LNCAP (cell line): ENCODE results near the gene ARHGAP11A.
"Not testable (repeated sequence)": the region's sequence is repeated elsewhere in the genome, so short reads cannot be mapped to it uniquely, and the experiment has no call there.

Source experiments
- CTCF ChIP-seq: fragments of 450-650 bp; IDR thresholded peaks from 2 replicates; pipeline ENCODE4 v1.5.1; 2017; ENCODE audit warnings: mild to moderate bottlenecking

Gene ARHGAP11A, protein sequence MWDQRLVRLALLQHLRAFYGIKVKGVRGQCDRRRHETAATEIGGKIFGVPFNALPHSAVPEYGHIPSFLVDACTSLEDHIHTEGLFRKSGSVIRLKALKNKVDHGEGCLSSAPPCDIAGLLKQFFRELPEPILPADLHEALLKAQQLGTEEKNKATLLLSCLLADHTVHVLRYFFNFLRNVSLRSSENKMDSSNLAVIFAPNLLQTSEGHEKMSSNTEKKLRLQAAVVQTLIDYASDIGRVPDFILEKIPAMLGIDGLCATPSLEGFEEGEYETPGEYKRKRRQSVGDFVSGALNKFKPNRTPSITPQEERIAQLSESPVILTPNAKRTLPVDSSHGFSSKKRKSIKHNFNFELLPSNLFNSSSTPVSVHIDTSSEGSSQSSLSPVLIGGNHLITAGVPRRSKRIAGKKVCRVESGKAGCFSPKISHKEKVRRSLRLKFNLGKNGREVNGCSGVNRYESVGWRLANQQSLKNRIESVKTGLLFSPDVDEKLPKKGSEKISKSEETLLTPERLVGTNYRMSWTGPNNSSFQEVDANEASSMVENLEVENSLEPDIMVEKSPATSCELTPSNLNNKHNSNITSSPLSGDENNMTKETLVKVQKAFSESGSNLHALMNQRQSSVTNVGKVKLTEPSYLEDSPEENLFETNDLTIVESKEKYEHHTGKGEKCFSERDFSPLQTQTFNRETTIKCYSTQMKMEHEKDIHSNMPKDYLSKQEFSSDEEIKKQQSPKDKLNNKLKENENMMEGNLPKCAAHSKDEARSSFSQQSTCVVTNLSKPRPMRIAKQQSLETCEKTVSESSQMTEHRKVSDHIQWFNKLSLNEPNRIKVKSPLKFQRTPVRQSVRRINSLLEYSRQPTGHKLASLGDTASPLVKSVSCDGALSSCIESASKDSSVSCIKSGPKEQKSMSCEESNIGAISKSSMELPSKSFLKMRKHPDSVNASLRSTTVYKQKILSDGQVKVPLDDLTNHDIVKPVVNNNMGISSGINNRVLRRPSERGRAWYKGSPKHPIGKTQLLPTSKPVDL

DNA sequence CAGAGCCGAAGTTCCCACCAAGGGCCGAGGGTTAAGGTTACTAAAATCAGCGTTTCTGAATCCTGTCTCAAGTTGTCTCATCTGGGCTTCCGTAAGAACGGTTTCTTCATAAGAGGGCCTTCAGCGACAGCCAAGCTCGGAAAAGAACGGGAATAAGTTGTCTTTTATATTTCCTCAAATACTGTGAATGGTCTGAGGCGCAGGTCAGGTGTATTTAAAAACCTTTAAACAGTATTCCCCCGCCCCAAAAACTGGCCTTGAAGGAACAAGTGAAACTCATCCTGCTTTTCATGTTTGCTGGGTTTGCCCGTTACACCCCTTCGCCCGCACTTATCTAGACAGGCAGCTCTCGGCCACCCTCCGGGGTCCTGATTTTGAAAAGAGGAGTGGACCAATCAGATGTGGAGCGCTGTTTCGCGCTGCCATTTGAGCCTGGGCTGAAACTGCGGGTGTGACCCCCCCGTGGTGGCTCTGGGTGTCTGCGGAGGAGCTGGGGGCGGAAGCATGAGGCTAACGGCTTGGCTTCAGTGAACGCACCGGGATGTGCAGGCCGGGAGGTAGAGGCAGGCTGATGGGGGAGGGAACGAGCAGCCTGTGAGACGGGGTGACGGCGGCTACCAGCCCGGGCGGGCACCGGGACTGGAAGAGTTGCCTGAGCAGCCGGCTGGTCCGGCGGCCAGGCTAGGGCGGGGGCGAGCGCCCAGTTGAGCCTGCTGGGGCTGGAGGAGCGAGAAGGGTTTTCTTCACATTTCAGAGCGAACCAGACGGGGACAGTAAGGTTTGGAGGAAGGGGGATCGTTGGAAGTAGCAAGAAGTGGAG lies at the start of gene ARHGAP11A:
Gene ARHGAP11A, plus strand, starts transcription at position 454 of the 820 bp plus-strand sequence. CDS start 708 bp downstream, outside the sequence.
- not testable (repeated sequence) for TF ChIP-seq CTCF

- TF ChIP-seq CTCF = not testable (repeated sequence)
These were observed 22.2 kb upstream of the ARHGAP11A start, which contains the start of gene GOLGA8N for GRCh38 chr15:32593151-32593550. TSS of gene GOLGA8N (plus strand) at chr15:32593456.

- TF ChIP-seq CTCF = no peak
These were observed 21.1 kb downstream of the ARHGAP11A start for GRCh38 chr15:32636410-32636809.

GRCh38 chr15:32636908-32637567 lies 21.7 kb downstream of the ARHGAP11A start:
- TF ChIP-seq CTCF = no peak

GRCh38 chr15:32637704-32638103 lies 22.4 kb downstream of the ARHGAP11A start:
- no peak for TF ChIP-seq CTCF

DNA sequence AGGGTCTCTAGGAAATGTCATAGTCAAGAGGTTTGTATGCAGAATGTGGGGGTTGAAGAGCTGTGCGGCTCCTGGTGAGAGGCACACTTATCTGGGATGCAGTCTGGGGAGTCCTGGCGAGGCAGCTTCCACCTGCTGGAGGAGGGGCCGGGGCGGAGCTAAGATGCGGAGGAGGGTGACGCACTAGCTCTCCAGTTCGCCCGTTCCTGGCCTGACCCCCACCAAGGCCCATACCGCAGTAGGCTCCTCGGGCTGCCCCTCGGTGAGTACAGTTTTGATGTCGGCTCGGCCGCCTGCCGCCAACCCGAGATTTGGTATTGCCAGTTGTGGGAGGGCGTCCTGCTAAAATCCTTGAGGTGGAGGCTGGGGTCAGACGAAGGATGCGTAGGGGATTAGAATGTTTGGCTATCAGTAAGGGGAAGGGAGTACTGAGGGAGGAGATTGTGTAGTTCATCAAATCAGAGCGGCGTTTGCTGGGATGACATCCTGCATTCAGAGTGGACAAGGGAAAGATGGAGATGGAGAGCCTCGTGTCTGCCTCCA lies 26.3 kb downstream of the ARHGAP11A start, which contains the start of gene SCG5:
Gene SCG5, plus strand, starts transcription at position 194 of the 543 bp plus-strand sequence. CDS start 1,883 bp downstream, outside the sequence.
- TF ChIP-seq CTCF = no peak
